SJSA1 (cell line): ENCODE data around the gene TXNDC11. TPM values are rescaled to one million over a fixed set of nuclear protein-coding genes. Genes with fewer than 3 reads are reported as not detected.
A peak's percentile ranks its signal among the peaks of the same experiment; 100 is the strongest.
"Not testable (repeated sequence)": the region's sequence is repeated elsewhere in the genome, so short reads cannot be mapped to it uniquely, and the experiment has no call there.

ENCODE experiments used
- DNase-seq, 2 experiments: peaks; one replicate each; pipeline ENCODE4 v3.0.0-alpha.2; 2015 to 2020; ENCODE audit warnings: low spot score in 2 of 2, low read depth in 1 of 2
- H3K27ac ChIP-seq: fragments of 250-450 bp; sonication (Bioruptor Pico); 2 replicates; pipeline ENCODE4 v1.5.1; 2020; ENCODE audit warnings: mild to moderate bottlenecking, moderate library complexity
- H3K27me3 ChIP-seq: fragments of 250-450 bp; sonication (Bioruptor Pico); replicated peaks from 2 replicates; pipeline ENCODE4 v1.5.1; 2020; ENCODE audit warnings: mild to moderate bottlenecking, moderate library complexity
- H3K36me3 ChIP-seq: fragments of 250-450 bp; sonication (Bioruptor Pico); 2 replicates; pipeline ENCODE4 v1.5.1; 2020; ENCODE audit warnings: mild to moderate bottlenecking
- H3K4me1 ChIP-seq: fragments of 250-450 bp; sonication (Bioruptor Pico); replicated peaks from 2 replicates; pipeline ENCODE4 v1.6.1; 2021; ENCODE audit warnings: mild to moderate bottlenecking
- H3K4me3 ChIP-seq: fragments of 250-450 bp; sonication (Bioruptor Pico); 2 replicates; pipeline ENCODE4 v1.5.1; 2020; ENCODE audit warnings: mild to moderate bottlenecking
- H3K9me3 ChIP-seq: fragments of 250-450 bp; sonication (Bioruptor Pico); replicated peaks from 2 replicates; pipeline ENCODE4 v1.5.1; 2020; ENCODE audit warnings: mild to moderate bottlenecking
- total RNA-seq: library from RNA; depleted of rRNA; stranded (reverse); fragments of >200 nt; shearing (Covaris generic); gene quantifications from 2 replicates; pipeline ENCODE4 v1.2.3, GENCODE V29; 2014; rRNA removed

The TXNDC11 gene, protein sequence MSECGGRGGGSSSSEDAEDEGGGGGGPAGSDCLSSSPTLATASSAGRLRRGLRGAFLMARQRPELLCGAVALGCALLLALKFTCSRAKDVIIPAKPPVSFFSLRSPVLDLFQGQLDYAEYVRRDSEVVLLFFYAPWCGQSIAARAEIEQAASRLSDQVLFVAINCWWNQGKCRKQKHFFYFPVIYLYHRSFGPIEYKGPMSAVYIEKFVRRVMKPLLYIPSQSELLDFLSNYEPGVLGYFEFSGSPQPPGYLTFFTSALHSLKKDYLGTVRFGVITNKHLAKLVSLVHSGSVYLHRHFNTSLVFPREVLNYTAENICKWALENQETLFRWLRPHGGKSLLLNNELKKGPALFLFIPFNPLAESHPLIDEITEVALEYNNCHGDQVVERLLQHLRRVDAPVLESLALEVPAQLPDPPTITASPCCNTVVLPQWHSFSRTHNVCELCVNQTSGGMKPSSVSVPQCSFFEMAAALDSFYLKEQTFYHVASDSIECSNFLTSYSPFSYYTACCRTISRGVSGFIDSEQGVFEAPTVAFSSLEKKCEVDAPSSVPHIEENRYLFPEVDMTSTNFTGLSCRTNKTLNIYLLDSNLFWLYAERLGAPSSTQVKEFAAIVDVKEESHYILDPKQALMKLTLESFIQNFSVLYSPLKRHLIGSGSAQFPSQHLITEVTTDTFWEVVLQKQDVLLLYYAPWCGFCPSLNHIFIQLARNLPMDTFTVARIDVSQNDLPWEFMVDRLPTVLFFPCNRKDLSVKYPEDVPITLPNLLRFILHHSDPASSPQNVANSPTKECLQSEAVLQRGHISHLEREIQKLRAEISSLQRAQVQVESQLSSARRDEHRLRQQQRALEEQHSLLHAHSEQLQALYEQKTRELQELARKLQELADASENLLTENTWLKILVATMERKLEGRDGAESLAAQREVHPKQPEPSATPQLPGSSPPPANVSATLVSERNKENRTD
- 22.1 and 29.7 TPM in 2 replicates for total RNA-seq

- DNase-seq, result peak; percentile 97 to 99
- Histone ChIP-seq H3K27me3 (no peaks in the 10 kb centered on the region), H3K36me3 (peaks cover 17% of the 10 kb centered on the region), H3K4me3 (peak within 1 kb of the TSS; percentile 93), H3K9me3 (no peaks in the 10 kb centered on the region), H3K4me1 (peaks cover 14% of the 10 kb centered on the region), H3K27ac (peak within 1 kb of the TSS; percentile 77)
Measured at GRCh38 chr16:11742536-11743307, at the start of gene TXNDC11. TXNDC11 (minus strand) TSS chr16:11742857; CDS start chr16:11742730, 127 bp downstream.

GRCh38 chr16:11791144-11791828, 48.6 kb upstream of the TXNDC11 start:
- H3K4me3 ChIP-seq, result no peak overlapping the region
- no peak overlapping the region for H3K27ac ChIP-seq
- peaks cover 61% of the 10 kb centered on the region for H3K4me1 ChIP-seq
- no peak for DNase-seq
- H3K27me3 ChIP-seq, result no peaks in the 10 kb centered on the region
- no peaks in the 10 kb centered on the region for H3K9me3 ChIP-seq
- peaks cover 71% of the 10 kb centered on the region for H3K36me3 ChIP-seq

DNA sequence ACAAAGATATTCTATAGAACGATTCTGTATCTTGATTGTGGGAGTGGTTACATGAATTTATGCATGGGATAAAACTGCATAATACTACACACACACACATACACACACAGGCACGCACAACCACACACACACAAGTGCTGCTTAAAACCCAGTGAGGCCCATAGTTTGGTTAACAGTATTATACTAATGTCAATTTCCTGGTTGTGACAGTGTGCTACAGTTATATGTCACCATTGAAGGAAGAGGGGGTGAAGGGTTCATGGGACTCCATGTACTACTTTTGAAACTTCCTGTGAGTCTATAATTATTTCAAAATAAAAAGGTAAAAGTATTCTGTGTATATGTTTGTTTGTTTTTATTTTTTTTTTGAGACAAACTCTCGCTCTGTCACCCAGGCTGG, 46.3 kb upstream of the TXNDC11 start:
- DNase-seq, result no peak
- H3K9me3 ChIP-seq, result no peaks in the 10 kb centered on the region
- no peaks in the 10 kb centered on the region for H3K27me3 ChIP-seq

DNA sequence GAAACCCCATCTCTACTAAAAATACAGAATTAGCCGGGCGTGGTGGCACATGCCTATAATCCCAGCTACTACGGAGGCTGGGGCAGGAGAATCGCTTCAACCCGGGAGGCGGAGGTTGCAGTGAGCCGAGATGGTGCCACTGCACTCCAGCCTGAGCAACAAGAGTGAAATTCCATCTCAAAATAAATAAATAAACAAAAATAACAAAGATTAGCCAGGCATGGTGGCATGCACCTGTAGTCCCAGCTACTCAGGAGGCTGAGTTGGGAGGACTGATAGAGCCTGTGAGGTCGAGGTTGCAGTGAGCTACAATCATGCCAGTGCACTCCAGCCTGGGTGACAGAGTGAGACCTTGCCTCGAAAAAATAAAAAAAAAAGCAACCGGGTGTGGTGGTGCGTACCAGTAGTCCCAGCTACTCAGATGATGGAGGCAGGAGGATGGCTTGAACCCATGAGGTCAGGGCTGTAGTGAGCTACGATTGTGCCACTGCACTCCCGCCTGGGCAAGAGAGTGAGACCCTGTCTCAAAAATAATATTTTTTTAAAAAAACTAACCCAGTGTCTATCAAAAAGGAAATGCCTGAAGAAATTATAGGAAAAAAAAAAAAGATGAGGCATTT, 42.4 kb upstream of the TXNDC11 start:
- Histone ChIP-seq H3K27ac (peak overlapping the region; percentile 56; the same call in 1 of the 2 replicates), H3K36me3 (peaks cover 36% of the 10 kb centered on the region), H3K4me1 (peaks cover 72% of the 10 kb centered on the region)
- H3K27me3 ChIP-seq, DNase-seq, H3K9me3 ChIP-seq, H3K4me3 ChIP-seq: not testable (repeated sequence)

More for the DNA sequence above, 46.3 kb upstream of the TXNDC11 start:
- H3K4me1 ChIP-seq, result peaks cover 63% of the 10 kb centered on the region
- H3K4me3 ChIP-seq, result no peak overlapping the region
- no peak overlapping the region for H3K27ac ChIP-seq
- H3K36me3 ChIP-seq, result peaks cover 48% of the 10 kb centered on the region

- Histone ChIP-seq H3K27ac (peak overlapping the region; percentile 89; the same call in 1 of the 2 replicates), H3K4me1 (peaks cover 66% of the 10 kb centered on the region), H3K36me3 (peaks cover 36% of the 10 kb centered on the region)
- H3K4me3 ChIP-seq, H3K27me3 ChIP-seq, DNase-seq, H3K9me3 ChIP-seq: not testable (repeated sequence)
Measured at GRCh38 chr16:11784381-11784780, 41.7 kb upstream of the TXNDC11 start.

DNA sequence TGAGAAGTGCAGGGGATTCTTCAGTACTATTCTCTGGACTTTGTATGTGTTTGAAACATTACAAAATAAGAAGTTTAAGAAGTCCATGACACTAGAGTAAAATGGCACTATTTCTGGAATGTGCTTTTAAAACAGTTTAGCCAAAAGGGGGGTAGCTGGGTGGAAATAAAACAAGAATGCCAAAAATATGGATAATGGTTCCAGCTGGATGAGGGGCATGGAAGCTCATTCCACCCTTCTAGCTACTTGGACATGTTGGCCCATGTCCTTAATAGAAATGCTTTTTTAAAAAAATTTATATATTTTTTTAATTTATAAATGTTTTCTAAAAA, 41.3 kb upstream of the TXNDC11 start:
- Histone ChIP-seq H3K27ac (peak overlapping the region; percentile 89), H3K27me3 (no peaks in the 10 kb centered on the region), H3K4me1 (peaks cover 65% of the 10 kb centered on the region), H3K4me3 (no peak overlapping the region), H3K9me3 (no peaks in the 10 kb centered on the region), H3K36me3 (peaks cover 36% of the 10 kb centered on the region)
- no peak for DNase-seq

GRCh38 chr16:11783319-11784037, 40.8 kb upstream of the TXNDC11 start:
- H3K4me1 ChIP-seq, result peaks cover 65% of the 10 kb centered on the region
- H3K27ac ChIP-seq, result peak overlapping the region; percentile 89
- H3K27me3 ChIP-seq, result no peaks in the 10 kb centered on the region
- 0 out of 2 replicates have a peak overlapping the region, but pooled peaks have one; percentile 1 for H3K4me3 ChIP-seq
- peaks cover 38% of the 10 kb centered on the region for H3K36me3 ChIP-seq
- peak in 1 of 2 experiments; percentile 78 for DNase-seq
- no peaks in the 10 kb centered on the region for H3K9me3 ChIP-seq

DNA sequence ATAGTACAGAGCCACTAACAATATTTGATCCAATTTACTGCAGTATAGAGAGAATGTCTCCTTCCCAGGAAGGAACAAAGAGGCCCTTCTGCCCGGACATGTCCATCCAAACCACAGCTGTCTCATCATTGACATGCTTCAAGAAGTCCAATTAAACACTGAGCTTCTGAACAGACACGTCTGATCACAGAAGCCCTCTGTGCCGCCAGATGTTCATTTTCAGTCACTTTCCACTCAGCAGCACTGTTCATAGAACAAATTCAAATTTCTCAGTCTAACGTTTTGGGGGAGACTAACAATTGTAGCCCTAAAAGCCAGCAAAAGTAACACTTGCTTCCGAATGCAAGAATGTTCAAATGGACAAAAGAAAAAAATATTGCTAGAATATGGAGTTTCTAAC, 39.1 kb upstream of the TXNDC11 start:
- Histone ChIP-seq H3K27ac (peak overlapping the region; percentile 89), H3K27me3 (no peaks in the 10 kb centered on the region), H3K36me3 (peaks cover 51% of the 10 kb centered on the region), H3K4me3 (no peak overlapping the region), H3K9me3 (no peaks in the 10 kb centered on the region), H3K4me1 (peaks cover 56% of the 10 kb centered on the region)
- no peak for DNase-seq

DNA sequence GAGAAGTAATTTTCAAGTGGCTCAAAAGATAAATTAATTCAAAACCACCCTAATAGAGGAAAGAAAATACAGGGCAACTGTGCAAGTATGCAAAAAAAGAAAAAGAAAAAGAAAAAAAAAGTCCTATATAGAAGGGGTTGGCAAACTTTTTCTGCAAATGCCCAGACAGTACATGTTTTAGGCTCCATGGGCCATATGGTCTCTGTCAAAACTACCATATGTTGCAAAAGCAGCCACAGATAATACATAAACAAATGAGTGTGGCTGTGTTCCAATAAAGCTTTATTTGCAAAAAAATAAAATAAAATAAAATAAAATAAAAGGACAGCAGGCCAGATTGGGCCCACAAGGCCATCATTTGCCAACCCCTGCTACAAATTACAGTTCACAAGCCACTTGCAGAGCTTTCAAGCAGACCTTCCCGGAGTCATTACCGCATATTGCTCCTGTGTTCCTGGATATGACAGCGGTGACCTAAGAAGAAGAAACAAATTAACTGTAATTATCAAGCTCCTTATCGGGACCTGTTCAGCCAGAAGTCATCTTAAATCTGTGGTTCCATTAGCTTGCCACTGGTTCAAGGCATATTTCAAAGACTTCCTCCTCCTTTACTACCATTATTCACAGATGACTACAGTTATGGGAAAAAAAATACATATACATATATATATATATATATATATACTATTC, 38.5 kb upstream of the TXNDC11 start:
- DNase-seq, result no peak
- Histone ChIP-seq H3K4me3 (no peak overlapping the region), H3K9me3 (no peaks in the 10 kb centered on the region), H3K4me1 (peaks cover 50% of the 10 kb centered on the region), H3K36me3 (peaks cover 57% of the 10 kb centered on the region), H3K27me3 (no peaks in the 10 kb centered on the region), H3K27ac (no peak overlapping the region; the same call in 1 of the 2 replicates)

- peaks cover 78% of the 10 kb centered on the region for H3K36me3 ChIP-seq
- H3K4me3 ChIP-seq, result no peak overlapping the region
- no peaks in the 10 kb centered on the region for H3K9me3 ChIP-seq
- H3K4me1 ChIP-seq, result peaks cover 31% of the 10 kb centered on the region
- H3K27me3 ChIP-seq, result no peaks in the 10 kb centered on the region
- no peak for DNase-seq
- H3K27ac ChIP-seq, result no peak overlapping the region
Measured at GRCh38 chr16:11779074-11779473, 36.4 kb upstream of the TXNDC11 start.

DNA sequence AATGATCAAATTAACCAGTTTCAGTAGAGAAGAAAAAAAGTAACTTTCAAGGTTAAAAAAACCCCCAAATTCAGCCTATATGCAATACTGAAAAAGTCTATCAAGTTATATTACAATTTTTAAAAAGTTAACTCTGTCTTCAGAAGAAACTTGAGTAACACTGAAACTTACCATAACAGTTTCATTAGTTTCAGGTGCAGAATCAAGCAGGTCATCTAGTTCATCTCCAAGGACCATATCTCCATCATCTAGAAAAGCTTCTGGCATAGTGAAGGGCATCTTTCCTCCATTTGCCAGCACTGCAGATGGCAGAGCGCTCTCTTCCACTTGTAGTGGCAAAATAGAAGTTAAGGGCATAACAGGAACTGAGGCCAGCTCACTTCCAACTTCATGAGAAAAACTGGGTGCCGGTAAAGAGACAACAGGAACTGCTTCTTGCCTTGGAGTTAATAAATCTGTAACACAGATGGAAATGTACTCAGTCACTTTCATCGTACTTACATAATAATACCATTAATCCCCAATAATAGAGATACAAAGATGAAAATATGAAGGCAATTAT, 31.5 kb upstream of the TXNDC11 start:
- no peak overlapping the region for H3K27ac ChIP-seq
- no peaks in the 10 kb centered on the region for H3K27me3 ChIP-seq
- no peaks in the 10 kb centered on the region for H3K9me3 ChIP-seq
- H3K4me3 ChIP-seq, result no peak overlapping the region
- no peaks in the 10 kb centered on the region for H3K4me1 ChIP-seq
- no peak for DNase-seq
- peaks cover 94% of the 10 kb centered on the region for H3K36me3 ChIP-seq
